Measurements from ENCODE around the gene LBP. TPM values are rescaled to one million over a fixed set of nuclear protein-coding genes. Genes with fewer than 3 reads are reported as not detected.

The LBP gene
- total and polyA plus RNA-seq, 2 of the 13 experiments (the other 11 are each of a cell fraction or from before 2014, with no cell fraction given): 0.07 to 0.20 TPM

DNA sequence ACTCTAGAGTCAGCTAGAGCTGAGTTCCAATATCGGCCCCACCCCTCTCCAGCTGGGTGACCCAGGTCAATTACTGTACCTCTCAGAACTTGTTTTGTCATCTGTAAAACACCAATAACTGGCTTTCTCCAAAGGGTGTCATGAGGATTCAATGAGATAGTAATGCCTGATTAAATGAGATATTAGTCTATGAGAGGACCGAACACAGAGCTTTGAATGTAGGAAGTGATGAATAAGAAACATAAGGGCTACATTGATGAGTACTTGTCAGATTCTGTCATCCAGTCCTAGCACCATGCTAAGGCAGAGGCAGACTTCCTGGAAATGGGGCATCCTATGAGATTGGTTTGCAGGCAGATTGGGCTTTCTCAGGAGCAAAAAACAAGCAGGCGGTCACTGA, 22.1 kb upstream of the LBP start:
- no peak overlapping the region for H3K4me2 ChIP-seq (ENCODE audit: low read depth, low read length)
- intact Hi-C loops (cut with micrococcal nuclease; ENCODE audit: unreplicated experiment) (no loop called here), in situ Hi-C loops (cut with HindIII; ENCODE audit: extremely low pct_ligation_motif_present, low pct_unique_long_range_greater_than_20kb) (loop anchor here (5.0 to 10.0 kb wide), 2 partner anchors 97 to 269 kb away; no protein-coding TSS in a partner anchor)
- POLR2A ChIA-PET: no interaction called here
- no peaks in the 10 kb centered on the region for H3K79me2 ChIP-seq (ENCODE audit: insufficient read depth, low read length)
- H3K9me3 ChIP-seq (ENCODE audit: low read length): no peaks in the 10 kb centered on the region
- no TSS peak for BruUV-seq (replicated peaks)
- CTCF ChIA-PET (ENCODE audit: low intra/inter-chr PET ratio, low total read pairs): no interaction called here
- DNase-seq (ENCODE audit: low spot score): no peak
- H4K20me1 ChIP-seq (ENCODE audit: insufficient read depth, low read length): no peaks in the 10 kb centered on the region
- no peak for FAIRE-seq
- H3K27me3 ChIP-seq (ENCODE audit: control insufficient read depth in 1 of 2, insufficient read depth in 2 of 2, low read length in 2 of 2): peaks cover 1 to 5% of the 10 kb centered on the region in 2 experiments; a peak in 2 of 5 replicates
- no peak overlapping the region for H3K4me3 ChIP-seq (replicated peaks in 1 of 3; ENCODE audit: insufficient read depth in 1 of 3, low read depth in 2 of 3, low read length in 3 of 3)
- H3K4me1 ChIP-seq (ENCODE audit: insufficient read depth, low read length): no peaks in the 10 kb centered on the region
- TF ChIP-seq JUNB (CRISPR knock-in tag; IDR thresholded peaks at IDR 0.05; ENCODE audit: borderline replicate concordance): no peak
- TF ChIP-seq ZFP1 (CRISPR knock-in tag; IDR thresholded peaks at IDR 0.05): no peak
- no peak for TF ChIP-seq ZBTB7B (CRISPR knock-in tag; IDR thresholded peaks at IDR 0.05)
- TF ChIP-seq, protein P1, sequence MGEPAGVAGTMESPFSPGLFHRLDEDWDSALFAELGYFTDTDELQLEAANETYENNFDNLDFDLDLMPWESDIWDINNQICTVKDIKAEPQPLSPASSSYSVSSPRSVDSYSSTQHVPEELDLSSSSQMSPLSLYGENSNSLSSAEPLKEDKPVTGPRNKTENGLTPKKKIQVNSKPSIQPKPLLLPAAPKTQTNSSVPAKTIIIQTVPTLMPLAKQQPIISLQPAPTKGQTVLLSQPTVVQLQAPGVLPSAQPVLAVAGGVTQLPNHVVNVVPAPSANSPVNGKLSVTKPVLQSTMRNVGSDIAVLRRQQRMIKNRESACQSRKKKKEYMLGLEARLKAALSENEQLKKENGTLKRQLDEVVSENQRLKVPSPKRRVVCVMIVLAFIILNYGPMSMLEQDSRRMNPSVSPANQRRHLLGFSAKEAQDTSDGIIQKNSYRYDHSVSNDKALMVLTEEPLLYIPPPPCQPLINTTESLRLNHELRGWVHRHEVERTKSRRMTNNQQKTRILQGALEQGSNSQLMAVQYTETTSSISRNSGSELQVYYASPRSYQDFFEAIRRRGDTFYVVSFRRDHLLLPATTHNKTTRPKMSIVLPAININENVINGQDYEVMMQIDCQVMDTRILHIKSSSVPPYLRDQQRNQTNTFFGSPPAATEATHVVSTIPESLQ (CRISPR knock-in tag; conservative IDR thresholded peaks at IDR 0.05): no peak
- TF ChIP-seq NCOA5 (CRISPR knock-in tag; IDR thresholded peaks at IDR 0.05): no peak
- TF ChIP-seq ZNF891 (CRISPR knock-in tag; IDR thresholded peaks at IDR 0.05): no peak
- no peak for TF ChIP-seq TRAFD1 (CRISPR knock-in tag; IDR thresholded peaks at IDR 0.05; ENCODE audit: borderline replicate concordance)
- TF ChIP-seq KIAA2018 (CRISPR knock-in tag; IDR thresholded peaks at IDR 0.05; ENCODE audit: borderline replicate concordance): no peak
- no peak overlapping the region for H2AFZ ChIP-seq (ENCODE audit: low read length)
- H3K27ac ChIP-seq (ENCODE audit: extremely low read length, insufficient read depth, low read length): no peak overlapping the region
- no peak overlapping the region for H3K9ac ChIP-seq (ENCODE audit: insufficient read depth, low read depth, low read length)
- 62% methylated on average over 3 of the region's 3 CpGs for WGBS (ENCODE audit: low lambda C conversion rate)
- no peak for ATAC-seq
- no peaks in the 10 kb centered on the region for H3K36me3 ChIP-seq (replicated peaks in 1 of 2; ENCODE audit: control insufficient read depth in 1 of 2, insufficient read depth in 2 of 2, low read length in 2 of 2)
